ENCODE data around the gene PLPPR2. TPM values are rescaled to one million over a fixed set of nuclear protein-coding genes. Genes with fewer than 3 reads are reported as not detected.

Gene PLPPR2
- total RNA-seq, 4 donors from 2014 or later, result 18.9 to 32.1 (median 22.5) TPM

- peak overlapping the region; percentile 43 for H3K27ac ChIP-seq
- H3K36me3 ChIP-seq, result peaks cover 36% of the 10 kb centered on the region
- no peak for TF ChIP-seq POLR2AphosphoS5 (IDR thresholded peaks at IDR 0.05)
- TF ChIP-seq EP300 (IDR thresholded peaks at IDR 0.05), result no peak
- no peak for TF ChIP-seq CTCF (IDR thresholded peaks at IDR 0.05)
- TF ChIP-seq POLR2A (IDR thresholded peaks at IDR 0.05), result no peak
- H3K9me3 ChIP-seq, result no peaks in the 10 kb centered on the region
- peaks cover 55% of the 10 kb centered on the region for H3K4me1 ChIP-seq
- no peak for DNase-seq (ENCODE audit: low spot score in 2 of 2)
- no peak overlapping the region for H3K4me3 ChIP-seq
- WGBS, result 44% methylated on average over 3 of the region's 5 CpGs
- no peaks in the 10 kb centered on the region for H3K27me3 ChIP-seq
Measured at GRCh38 chr19:11323601-11324078, 31.6 kb upstream of the PLPPR2 start.

DNA sequence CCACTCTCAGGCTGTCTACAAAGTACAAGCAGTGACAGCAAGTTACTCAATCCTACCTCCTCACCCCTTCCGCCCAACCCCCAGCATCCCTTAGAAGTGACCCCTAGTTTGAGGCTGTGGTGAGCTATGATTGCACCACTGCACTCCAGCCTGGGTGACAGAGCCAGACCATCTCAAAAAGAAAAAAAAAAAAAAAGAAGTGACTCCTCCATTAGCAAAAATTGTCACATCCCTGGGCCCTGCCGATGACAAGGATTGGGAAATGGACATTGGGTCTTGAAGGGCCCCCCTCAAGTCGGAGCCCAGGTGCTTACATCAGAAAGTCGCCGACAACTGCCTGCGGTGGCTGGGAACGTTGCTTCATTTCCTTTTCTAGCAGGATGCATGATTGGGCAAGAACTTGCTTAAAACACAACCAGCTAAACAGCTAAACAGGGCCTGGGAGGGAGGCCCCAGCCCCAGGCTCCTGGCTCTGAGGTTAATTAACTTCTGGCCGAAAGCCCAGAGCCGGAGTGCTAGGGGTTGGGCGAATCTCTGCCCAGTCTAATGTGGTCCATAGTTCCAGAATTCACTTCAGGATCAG is 31.1 kb upstream of the PLPPR2 start:
- peak; percentile 87 to 90 for DNase-seq (ENCODE audit: low spot score in 2 of 2)
- Histone ChIP-seq H3K9me3 (no peaks in the 10 kb centered on the region), H3K4me1 (peaks cover 52% of the 10 kb centered on the region), H3K27me3 (no peaks in the 10 kb centered on the region), H3K27ac (peak overlapping the region; percentile 43), H3K36me3 (peaks cover 42% of the 10 kb centered on the region), H3K4me3 (no peak overlapping the region)
- TF ChIP-seq EP300 (IDR thresholded peaks at IDR 0.05) (no peak), POLR2AphosphoS5 (IDR thresholded peaks at IDR 0.05) (peak; percentile 19 to 94 (median 88))
- WGBS, result 2% methylated on average over 10 of the region's 10 CpGs

GRCh38 chr19:11324748-11325389 is 30.4 kb upstream of the PLPPR2 start:
- Histone ChIP-seq H3K4me1 (peaks cover 47% of the 10 kb centered on the region), H3K27me3 (no peaks in the 10 kb centered on the region), H3K4me3 (no peak overlapping the region), H3K36me3 (peaks cover 47% of the 10 kb centered on the region), H3K27ac (peak overlapping the region; percentile 43), H3K9me3 (no peaks in the 10 kb centered on the region)
- DNase-seq (ENCODE audit: low spot score in 2 of 2), result no peak
- 57% methylated on average over 12 of the region's 17 CpGs for WGBS
- TF ChIP-seq EP300 (IDR thresholded peaks at IDR 0.05) (no peak), POLR2A (IDR thresholded peaks at IDR 0.05) (no peak), CTCF (IDR thresholded peaks at IDR 0.05) (no peak), POLR2AphosphoS5 (IDR thresholded peaks at IDR 0.05) (no peak)

DNA sequence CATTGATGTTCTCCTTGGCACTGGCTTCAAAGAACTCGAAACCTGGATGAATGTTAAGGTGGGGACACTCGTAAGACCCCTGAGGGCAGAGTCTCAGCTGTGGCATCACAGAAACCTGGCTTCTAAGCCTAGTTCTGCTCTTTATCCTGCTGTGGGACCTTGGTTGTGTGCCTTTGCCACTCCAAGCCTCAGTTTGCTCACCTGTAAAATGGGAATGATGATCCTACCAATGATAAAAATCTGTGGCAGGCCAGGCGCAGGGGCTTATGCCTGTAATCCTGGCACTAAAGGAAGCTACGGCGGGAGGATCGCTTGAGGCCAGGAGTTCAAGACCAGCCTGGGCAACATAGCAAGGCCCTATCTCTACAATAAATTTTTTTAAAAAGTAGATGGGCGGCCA is 29.7 kb upstream of the PLPPR2 start:
- H3K4me1 ChIP-seq, result peaks cover 47% of the 10 kb centered on the region
- H3K9me3 ChIP-seq, result no peaks in the 10 kb centered on the region
- no peaks in the 10 kb centered on the region for H3K27me3 ChIP-seq
- DNase-seq (ENCODE audit: low spot score in 2 of 2), result no peak
- peaks cover 54% of the 10 kb centered on the region for H3K36me3 ChIP-seq
- no peak overlapping the region for H3K27ac ChIP-seq
- 93% methylated on average over 7 of the region's 7 CpGs for WGBS
- no peak overlapping the region for H3K4me3 ChIP-seq
- no peak for TF ChIP-seq CTCF (IDR thresholded peaks at IDR 0.05)
- no peak for TF ChIP-seq EP300 (IDR thresholded peaks at IDR 0.05)
- TF ChIP-seq POLR2A (IDR thresholded peaks at IDR 0.05), result no peak

DNA sequence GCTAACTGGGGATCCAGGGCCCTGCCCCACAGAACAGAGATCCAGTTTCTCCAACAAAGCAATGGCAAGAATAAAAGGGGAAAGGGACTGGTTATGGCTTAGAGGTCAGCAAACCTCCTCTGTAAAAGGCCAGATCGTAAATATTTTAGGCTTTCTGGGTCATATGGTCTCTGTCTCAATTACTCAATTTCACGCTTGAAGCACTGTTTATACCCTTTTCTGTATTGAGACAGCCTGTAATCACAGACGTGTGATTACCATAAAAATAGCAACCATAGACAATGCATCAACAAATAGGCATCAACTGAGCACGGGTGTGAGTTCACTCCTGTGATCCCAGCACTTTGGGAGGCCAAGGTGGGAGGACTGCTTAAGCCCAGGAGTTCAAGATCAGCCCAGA is 25.1 kb upstream of the PLPPR2 start:
- Histone ChIP-seq H3K27ac (no peak overlapping the region), H3K9me3 (no peaks in the 10 kb centered on the region), H3K27me3 (no peaks in the 10 kb centered on the region), H3K4me1 (peaks cover 8% of the 10 kb centered on the region), H3K36me3 (peaks cover 96% of the 10 kb centered on the region), H3K4me3 (no peak overlapping the region)
- DNase-seq (ENCODE audit: low spot score in 2 of 2), result no peak
- TF ChIP-seq CTCF (IDR thresholded peaks at IDR 0.05) (no peak), POLR2AphosphoS5 (IDR thresholded peaks at IDR 0.05) (no peak), POLR2A (IDR thresholded peaks at IDR 0.05) (no peak), EP300 (IDR thresholded peaks at IDR 0.05) (no peak)
- 81% methylated on average over 4 of the region's 4 CpGs for WGBS

All from suprapubic skin (tissue), 4 donors.